OCI-M2 (cell line): Measurements from ENCODE around the gene ACTA2.

ENCODE experiments used
- DNase-seq: peaks from one replicate; lab custom pipeline; 2025; ENCODE audit not compliant: unreplicated experiment; lab: John Stamatoyannopoulos, UW

Gene ACTA2

DNA sequence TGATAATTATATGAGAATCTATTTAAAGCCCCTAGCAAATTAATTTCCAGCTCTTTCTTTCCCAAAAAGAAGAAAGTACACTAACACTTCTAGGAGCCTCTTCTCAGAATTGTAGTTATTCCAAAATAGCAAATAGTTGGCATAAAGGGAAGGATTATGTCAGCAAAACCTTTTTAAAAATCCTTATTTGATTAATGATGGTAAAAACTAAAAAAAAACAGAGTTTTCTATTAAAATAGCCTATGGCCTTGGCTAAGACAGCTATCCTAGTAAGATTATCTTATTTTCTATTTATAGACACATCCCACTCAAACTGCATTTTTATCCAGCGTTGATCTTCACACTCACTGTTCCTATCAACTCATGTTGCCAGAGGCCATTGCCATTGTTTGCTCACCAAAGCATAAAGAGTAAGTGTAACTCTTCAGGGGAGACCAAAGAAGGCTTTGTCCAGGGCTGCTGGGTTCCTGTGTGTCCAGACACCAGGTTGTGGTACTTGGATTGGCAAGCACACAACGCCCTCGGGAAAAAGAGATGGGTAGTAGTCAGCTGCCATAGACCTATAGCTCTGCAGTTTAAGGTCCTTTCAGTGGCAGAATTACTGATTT, 31.5 kb downstream of the ACTA2 start:
- DNase-seq = no peak

DNA sequence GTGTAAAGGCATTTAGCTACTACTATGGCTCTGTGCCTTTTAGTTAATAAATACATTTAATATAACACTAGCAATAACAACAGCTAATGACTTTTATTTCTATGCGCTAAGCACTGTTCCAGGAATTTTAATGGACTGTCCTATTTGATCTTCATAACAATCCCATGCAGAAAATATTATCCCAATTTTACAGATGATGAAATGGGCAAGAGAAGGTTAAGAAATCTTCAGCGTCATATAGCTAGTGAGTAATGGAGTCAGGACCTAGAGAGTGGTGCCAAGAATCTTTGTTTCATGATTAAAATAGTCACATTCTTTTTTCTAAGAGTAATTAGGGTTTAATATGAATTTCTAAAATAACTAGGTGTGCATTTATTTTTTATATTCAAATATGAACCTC, 32.4 kb downstream of the ACTA2 start:
- no peak for DNase-seq

DNA sequence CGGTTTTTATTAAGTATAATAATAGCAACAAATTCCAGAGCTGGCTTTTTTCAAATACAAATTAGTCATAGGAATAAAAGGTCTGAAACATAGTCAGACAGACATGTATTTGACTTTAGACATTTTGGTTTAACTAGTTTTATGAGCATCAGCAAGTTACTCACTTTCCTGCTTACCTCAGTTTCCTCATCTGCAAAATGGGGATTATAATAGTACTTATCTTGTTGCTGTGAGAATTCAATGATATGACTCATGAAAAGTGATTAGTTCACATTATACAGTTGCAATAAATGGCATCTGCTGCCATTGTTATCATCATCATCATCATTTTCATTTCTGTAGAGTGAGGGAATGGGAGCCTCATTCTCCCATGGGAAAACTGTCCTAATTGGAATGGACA, 33.5 kb downstream of the ACTA2 start:
- DNase-seq = no peak

DNA sequence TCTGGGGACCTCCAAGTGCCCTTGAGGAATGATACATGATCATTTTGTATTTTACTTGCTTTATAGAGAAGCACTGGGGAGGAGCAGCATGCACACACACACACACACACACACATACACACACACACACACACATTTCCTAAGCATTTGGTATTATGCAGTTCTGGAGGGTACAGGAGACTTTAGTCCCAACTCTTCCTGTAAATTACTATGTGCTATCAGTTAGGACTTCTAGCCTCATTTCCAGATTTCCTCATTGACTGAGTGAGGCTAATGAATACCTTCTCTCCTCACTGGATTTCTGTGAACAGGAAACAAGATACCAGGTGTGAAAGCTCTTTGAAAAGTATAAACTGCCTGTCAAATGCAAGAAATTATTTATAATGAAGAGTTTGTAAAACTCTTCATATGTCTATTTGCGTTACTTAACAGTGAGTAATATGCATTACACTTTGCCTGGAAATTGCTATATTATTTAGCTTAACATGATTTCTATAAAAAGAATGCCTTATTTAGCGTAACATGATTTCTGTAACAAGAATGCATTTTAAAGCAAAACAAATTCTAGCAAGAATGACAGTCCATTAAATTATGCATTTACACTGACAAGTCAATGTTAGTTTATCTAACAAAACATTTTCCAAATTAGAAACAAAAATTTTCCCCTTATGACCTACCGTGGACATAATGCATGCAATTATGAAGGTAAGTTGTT, 34.2 kb downstream of the ACTA2 start:
- no peak for DNase-seq

DNA sequence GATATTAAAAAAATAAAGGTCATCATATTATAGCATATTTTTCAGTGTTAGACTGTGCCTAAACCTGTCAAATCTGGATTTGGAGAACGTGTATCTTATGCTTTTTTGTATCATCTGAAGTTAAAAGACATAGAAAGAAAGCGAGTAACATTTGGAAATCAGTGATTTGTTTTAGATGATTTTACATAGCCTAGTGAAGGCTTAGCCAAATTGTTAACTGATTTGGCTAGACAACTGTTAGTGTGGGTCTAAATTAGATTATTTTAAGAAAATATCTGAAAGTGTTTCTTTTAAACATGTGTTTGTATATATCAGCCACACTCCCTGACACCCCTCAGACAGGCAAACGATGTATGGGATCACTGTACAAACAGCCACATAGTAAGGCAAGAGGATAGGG, 35.6 kb downstream of the ACTA2 start:
- no peak for DNase-seq

DNA sequence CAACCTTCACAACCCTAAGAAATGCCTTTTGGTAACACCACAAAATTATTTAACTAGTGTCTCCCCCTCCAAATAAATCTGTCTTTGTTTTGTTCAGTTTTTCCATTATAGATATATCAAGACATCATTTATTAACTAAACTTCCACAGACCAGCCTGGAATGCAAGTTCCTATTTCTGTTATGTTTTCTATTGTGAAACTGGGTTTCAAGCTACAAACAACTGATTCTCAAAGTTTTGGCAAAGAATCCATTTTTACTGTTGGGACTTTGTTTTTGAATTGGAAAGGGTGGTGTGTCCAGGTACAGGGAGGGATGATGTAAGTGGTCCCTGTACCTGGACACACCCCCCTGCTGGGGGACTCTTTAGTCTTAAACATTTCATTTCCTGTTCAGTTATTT, 36.3 kb downstream of the ACTA2 start:
- DNase-seq = no peak

DNA sequence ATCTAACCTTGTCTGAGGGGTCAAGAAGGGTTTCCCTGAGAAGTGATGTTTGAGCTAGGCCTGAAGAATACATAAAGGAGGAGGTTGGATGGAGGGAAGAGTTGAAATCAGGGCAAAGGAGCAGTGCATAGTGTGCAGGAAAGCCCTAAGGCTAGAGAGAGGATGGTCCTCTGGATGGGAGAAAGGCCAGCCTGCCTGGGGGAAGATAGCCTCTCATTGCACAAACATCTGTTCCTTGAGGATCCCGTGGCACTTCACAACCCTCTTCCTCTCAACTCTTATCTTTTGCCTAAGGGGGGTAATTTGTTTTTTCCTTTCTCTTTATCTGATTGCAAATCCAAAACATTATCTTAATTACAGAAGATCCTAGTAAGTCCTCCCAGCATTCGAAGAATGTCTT, 36.8 kb downstream of the ACTA2 start:
- DNase-seq = no peak

DNA sequence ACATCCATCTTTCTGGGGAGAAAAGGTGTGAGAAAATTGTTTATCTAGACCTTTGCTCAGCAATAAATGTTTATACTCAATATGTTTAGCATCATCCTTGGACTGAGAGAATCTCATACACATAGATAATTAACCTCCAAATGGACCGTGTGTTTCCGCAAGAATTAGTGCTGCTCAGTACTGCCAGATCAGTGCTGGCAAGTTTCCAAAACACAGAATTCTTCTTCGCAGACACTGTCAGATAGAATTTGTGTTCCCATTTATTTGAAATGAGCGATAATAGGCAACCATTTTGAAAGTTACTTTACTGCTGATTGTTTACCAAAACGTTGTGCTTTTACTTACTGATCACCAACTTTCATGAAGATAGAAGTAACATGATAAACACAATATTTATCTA, 38.8 kb downstream of the ACTA2 start:
- DNase-seq = no peak

DNA sequence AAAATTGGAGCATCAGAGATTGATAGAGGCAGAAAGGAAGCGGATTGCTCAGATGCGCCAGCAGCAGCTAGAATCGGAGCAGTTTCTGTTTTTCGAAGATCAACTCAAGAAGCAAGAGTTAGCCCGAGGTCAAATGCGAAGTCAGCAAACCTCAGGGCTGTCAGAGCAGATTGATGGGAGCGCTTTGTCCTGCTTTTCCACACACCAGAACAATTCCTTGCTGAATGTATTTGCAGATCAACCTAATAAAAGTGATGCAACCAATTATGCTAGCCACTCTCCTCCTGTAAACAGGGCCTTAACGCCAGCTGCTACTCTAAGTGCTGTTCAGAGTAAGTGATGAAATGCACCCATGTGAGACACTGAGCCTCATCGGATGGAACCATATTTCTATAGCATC, 39.4 kb downstream of the ACTA2 start:
- DNase-seq = no peak

DNA sequence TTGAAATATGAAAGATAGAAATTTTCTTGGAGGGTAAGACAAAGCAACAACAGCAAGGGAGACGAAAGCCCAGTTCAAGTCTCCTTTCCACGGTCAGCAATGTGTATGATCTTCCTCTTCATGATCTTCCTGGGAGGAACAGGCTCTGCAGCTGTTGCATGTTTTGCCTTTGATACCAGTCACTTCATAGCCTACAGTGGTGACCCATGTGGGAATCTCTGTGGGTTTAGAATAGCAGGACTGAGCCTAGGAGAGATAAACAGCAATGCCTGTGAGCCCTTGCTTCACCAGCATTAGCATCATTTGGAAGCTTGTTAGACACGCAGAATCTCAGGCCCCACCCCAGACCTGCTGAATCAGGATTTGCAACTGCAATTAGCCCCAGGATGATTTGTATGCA, 40.7 kb downstream of the ACTA2 start:
- DNase-seq = no peak

DNA sequence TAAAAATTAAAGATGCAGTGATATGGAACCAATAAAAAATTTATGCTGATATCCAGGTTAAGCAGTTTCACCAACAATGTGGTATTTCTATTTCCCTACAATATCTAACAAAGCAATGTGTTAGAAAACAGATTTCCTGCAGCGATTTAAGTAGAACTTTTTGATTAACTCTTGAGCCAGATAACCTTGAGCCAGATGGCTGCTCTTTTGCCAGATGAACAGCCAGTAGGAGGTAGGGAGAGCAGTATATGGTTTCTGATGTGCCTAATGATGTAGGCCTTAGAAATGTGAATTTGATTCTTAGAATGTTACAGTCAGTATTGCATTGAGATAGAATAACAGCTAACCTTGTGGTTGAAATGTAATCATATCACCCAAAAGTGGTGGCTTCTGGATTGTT, 41.5 kb downstream of the ACTA2 start:
- DNase-seq = no peak

DNA sequence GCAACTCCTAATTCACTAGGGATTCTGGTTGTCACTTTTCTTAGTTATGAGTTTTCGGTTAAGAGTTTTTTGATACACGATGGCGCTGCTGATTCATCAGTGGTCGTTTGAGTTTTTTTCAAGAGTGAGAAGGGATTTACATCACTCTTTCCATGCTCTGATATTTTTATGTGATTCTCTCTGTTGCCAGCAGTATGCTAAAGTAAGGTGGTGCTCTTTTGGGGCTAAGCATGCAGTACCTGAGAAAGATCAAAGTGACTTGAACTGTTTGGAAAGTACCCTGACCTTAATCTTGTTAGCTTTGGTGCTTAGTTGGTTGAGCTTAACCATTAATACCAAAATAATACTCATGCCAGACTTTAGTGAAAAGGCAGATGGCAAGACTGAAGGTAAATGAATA, 44.4 kb downstream of the ACTA2 start:
- DNase-seq = no peak

DNA sequence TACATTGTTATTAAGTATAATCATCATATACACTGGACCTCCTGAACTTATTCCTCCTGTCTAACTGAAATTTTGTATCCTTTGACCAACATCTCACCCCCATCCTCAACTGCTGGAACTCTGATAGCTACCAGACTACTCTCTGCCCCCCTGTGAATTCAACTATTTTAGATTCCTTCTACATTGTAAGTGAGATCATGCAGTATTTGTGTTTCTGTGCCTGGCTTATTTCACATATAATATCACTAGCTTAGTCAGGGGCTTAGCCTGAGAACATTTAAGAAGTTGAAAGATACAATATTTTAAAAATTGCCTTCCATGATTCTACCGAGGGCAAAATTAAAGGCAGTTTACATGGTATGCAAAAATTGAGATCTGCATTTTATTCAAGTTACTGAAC, 45.7 kb downstream of the ACTA2 start:
- DNase-seq = no peak

DNA sequence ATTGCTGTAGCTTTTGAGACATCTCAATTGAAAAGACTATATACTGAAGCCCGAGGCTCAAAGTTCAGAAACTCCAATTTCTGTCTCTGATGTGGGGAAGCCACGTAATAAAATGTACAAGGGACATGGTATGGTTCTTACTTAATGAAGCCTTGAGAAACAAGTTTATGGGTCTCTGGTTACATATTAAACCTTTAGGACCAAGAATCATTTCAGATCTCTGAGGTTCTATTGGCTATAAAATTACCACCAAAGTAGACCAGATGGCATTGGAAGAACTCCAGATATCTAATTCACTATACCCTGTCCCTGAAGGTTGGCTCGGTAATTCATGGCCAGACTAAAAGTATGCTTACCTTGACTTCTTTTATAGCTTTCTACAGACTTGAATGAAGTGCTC, 48.9 kb downstream of the ACTA2 start:
- no peak for DNase-seq

DNA sequence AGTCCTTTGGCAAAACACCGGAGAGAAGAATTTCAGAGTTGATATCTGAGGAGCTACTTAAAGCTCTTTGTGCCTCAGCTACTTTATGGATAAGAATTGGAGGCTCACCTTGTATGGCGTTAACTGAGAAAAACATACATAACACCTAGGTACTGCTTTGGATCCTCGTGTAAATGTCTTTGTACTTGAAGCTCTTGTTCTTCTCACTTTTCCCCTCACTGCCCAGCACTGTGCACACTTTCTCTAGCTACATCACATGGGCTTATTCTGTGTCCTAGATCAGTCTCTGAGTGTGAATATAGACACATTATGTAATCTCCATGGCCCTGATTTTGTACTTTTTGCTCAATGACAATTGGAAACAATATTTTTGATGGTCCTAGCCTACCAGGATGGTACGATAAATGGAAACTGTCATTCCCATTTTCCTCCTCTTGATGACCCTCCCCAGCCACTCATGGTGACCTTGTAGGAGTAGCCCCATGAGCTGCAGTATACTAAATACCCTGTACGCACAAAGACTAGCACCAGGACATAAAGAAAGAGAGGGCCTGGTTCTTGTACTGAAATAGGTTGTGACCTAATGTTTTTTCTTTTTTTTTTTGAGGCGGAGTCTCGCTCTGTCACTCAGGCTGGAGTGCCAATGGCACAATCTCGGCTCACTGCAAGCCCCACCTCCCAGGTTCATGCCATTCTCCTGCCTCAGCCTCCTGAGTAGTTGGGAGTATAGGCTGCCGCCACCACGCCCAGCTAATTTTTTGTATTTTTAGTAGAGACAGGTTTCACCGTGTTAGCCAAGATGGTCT, 50.4 kb downstream of the ACTA2 start:
- DNase-seq = no peak

DNA sequence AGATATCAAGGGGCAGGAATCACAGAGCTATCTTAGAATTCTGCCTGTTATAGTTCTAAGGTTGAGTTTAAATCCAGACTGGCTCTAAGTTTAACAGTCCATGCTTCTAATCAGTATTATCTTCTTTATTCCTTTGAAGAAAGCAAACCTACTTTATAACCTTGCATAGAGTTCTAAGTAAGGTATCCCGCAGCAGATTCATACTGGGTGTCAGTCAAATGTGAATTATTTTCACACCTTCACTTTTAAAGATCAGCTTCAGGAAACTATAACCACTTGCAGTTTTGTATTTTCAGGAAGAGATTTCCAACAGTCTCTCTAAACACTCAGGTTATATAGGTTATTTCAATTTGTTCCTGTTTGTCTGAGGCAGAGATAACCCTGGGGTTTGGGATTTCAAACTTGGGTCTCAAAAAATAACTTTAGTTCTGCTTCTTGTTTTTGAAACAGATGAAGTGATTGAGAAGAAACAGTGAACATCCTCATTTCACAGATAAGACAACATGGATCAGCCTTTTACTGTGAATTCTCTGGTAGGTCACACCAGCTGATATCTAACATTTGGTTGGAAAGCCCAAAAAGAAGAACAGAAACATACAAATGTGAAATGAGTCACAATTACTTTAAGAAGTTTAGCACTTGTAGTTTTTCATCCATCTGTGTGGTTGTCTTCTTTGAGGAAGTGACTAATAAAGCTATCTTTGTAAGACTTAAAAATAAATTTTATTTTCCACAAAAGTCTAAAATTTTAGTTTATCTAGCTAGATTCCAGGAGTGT, 51.2 kb downstream of the ACTA2 start:
- DNase-seq = no peak

DNA sequence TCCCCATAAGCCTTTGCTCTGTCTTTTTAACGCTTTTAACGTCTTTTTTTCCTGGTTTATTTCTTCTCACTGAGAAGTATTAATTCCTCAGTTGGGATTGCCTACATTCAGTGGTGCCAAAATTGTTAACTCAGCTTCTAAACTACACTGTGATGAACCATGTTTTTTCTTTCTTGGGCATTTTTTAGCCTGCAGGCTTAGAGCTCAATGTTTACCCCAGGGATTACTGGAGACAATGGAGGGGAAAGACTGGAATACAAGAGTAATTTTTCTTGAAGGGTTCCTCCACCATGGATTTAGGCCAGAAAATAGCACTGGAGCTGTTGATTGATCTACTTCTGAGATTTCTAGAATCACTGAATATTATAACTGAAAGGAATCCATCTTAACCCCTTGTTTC, 52.7 kb downstream of the ACTA2 start:
- no peak for DNase-seq

DNA sequence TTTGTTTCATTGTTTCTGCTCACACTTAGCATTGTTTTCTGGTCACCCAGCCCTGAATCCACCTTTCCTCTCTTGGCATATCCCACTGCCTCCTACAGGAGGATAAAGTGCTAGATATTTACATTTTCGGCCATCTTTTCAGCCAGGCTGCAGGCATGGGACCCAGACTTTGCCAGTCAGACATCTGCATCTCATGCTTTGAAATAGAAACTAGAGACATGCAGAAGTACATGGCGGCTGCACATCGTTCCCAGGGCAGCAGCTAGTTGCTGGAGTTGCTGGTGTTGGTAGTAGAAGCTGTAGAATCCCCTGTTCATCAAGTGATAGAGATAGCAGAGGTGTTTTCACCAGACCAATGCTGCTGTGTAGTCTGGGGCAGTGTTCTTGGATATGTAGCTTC, 53.8 kb downstream of the ACTA2 start:
- DNase-seq = no peak

DNA sequence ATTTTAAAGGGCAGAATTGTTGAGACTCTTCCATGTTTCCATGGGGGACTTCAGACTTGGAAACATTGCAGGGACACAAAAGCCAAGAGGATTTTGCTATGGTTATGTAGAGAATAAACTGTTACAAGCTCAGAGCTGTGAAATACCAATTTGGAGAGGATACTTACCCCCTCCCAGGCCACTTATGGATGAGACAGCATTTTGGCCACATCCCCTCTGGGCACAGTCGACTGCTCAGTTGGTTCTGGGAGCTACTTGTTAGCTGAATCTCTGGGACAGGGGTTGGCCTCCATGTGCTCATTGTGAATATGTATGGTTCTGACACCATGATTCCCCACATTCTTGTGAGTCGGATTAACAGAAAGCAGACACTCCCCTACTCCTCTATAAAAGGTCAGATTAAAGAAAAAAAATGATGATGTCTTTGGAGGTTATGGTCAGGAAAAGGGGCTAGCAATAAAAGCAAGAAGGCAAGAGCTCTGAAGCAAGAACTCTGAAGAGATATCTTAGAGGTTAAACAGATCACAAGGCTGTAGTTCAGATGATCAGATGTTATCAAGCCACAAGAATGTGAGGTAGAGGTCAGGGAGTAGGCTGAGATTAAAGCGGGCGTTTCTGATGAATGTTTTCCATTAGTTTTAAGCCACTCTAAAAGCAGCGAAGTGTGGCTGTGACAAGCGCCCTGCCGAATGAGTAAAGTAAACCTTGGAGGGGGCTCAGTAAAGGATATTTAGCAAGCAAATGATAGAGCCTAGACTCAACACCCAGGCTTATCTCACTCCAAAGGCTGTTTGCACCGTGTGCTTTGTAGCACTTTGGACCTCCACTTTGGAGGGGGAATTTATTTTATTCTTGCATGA, 55.3 kb downstream of the ACTA2 start:
- no peak for DNase-seq

DNA sequence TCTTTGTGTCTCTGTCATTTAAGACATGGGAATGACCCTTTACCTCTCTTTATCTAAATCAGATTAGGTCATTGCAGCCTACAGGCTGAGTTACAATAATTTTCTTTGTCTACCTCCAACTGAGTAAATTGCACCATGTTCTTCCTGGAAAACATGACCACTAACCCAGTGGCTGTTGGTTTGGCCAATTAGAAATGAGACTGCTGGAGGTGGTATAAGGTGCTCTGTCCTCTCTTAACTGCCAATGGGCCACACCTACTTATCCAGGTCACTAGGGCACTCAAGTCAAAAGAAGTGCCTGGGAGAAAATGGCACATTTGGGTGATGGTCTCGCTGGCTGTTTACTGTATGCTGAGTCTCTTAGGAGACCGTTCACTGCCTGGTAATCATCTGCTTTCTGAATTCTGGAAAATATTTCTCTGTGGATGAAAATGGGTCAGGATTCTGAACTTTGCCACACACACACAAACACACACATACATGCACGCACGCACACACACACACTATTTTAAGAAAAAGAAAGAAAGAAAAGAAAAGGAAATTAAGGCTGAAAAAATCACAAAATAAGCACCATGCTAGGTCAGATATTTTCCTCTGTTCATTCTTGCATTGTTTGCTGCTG, 56.1 kb downstream of the ACTA2 start:
- DNase-seq = no peak
